Endothelial cell (in vitro differentiated cells): ENCODE results near the gene PML. TPM values are rescaled to one million over a fixed set of nuclear protein-coding genes. Genes with fewer than 3 reads are reported as not detected.

Experiments used
- DNase-seq: peaks from one replicate; pipeline ENCODE4 v3.0.0; 2021; ENCODE audit warnings: low spot score
- H3K27ac Mint-ChIP-seq: one replicate; pipeline ENCODE4 v1.8.0; 2021; ENCODE audit warnings: mixed read lengths, inconsistent platforms; ENCODE audit not compliant: unreplicated experiment
- H3K27me3 Mint-ChIP-seq: one replicate; pipeline ENCODE4 v1.8.0; 2021; ENCODE audit warnings: mild to moderate bottlenecking, moderate library complexity, mixed read lengths, inconsistent platforms; ENCODE audit not compliant: unreplicated experiment
- H3K36me3 Mint-ChIP-seq: one replicate; pipeline ENCODE4 v1.8.0; 2021; ENCODE audit warnings: mild to moderate bottlenecking, low read depth, mixed read lengths, inconsistent platforms; ENCODE audit not compliant: unreplicated experiment
- H3K4me1 Mint-ChIP-seq: one replicate; pipeline ENCODE4 v1.8.0; 2021; ENCODE audit warnings: mild to moderate bottlenecking, mixed read lengths, inconsistent platforms; ENCODE audit not compliant: unreplicated experiment
- H3K4me3 Mint-ChIP-seq: one replicate; pipeline ENCODE4 v1.8.0; 2021; ENCODE audit warnings: mild to moderate bottlenecking, mixed read lengths, inconsistent platforms; ENCODE audit not compliant: unreplicated experiment
- H3K9me3 Mint-ChIP-seq: one replicate; pipeline ENCODE4 v1.8.0; 2021; ENCODE audit warnings: mixed read lengths, inconsistent platforms; ENCODE audit not compliant: unreplicated experiment
- total RNA-seq: library from RNA; stranded (reverse); fragmentation: NEBNext Ultra II Directional; extraction: Animal tissue kit (Norgen Biotek cat#: 25700); gene quantifications from one replicate; pipeline ENCODE4 v1.2.1, GENCODE V29; 2021; ENCODE audit not compliant: unreplicated experiment
- TF ChIP-seq, protein P1 (sequence below): fragments of 200-600 bp; sonication (generic); IDR thresholded peaks from one replicate; pipeline ENCODE4 v1.5.0; 2021; ENCODE audit warnings: antibody characterized with exemption; ENCODE audit not compliant: unreplicated experiment

The PML gene
- total RNA-seq, 1 donor from 2014 or later, result 161 TPM

DNA sequence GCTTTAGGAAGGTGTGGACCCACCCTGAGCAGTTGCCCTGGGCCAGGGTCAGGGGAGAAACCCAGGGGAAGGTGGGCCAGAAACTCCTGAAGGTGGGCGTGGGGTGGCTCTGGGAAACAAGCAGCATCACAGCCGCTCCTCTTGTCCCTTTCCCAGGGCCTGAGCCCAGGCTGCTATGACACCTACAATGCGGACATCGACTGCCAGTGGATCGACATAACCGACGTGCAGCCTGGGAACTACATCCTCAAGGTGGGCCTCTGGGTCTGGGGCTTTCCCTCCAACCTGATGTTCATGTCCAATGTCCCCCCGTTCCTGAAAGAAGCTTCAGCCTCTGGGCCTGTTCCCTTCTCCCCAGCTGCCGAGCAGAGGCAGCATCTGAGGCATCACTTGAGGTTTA, 46.9 kb upstream of the PML start:
- H3K27ac Mint-ChIP-seq, result no peak overlapping the region

GRCh38 chr15:73948396-73948795, 46.1 kb upstream of the PML start:
- TF ChIP-seq, protein P1, sequence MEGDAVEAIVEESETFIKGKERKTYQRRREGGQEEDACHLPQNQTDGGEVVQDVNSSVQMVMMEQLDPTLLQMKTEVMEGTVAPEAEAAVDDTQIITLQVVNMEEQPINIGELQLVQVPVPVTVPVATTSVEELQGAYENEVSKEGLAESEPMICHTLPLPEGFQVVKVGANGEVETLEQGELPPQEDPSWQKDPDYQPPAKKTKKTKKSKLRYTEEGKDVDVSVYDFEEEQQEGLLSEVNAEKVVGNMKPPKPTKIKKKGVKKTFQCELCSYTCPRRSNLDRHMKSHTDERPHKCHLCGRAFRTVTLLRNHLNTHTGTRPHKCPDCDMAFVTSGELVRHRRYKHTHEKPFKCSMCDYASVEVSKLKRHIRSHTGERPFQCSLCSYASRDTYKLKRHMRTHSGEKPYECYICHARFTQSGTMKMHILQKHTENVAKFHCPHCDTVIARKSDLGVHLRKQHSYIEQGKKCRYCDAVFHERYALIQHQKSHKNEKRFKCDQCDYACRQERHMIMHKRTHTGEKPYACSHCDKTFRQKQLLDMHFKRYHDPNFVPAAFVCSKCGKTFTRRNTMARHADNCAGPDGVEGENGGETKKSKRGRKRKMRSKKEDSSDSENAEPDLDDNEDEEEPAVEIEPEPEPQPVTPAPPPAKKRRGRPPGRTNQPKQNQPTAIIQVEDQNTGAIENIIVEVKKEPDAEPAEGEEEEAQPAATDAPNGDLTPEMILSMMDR, result no peak
- no peak for DNase-seq
- H3K36me3 Mint-ChIP-seq, result peaks cover 39% of the 10 kb centered on the region
- no peaks in the 10 kb centered on the region for H3K9me3 Mint-ChIP-seq
- H3K27ac Mint-ChIP-seq, result no peak overlapping the region
- H3K4me3 Mint-ChIP-seq, result no peak overlapping the region
- H3K27me3 Mint-ChIP-seq, result peaks cover 10% of the 10 kb centered on the region
- peaks cover 29% of the 10 kb centered on the region for H3K4me1 Mint-ChIP-seq

More for the DNA sequence above, 46.9 kb upstream of the PML start:
- H3K9me3 Mint-ChIP-seq, result no peaks in the 10 kb centered on the region
- H3K36me3 Mint-ChIP-seq, result peaks cover 39% of the 10 kb centered on the region
- DNase-seq, result no peak
- peaks cover 10% of the 10 kb centered on the region for H3K27me3 Mint-ChIP-seq
- peak overlapping the region; percentile 67 for H3K4me3 Mint-ChIP-seq
- TF ChIP-seq, protein P1, result no peak
- peaks cover 34% of the 10 kb centered on the region for H3K4me1 Mint-ChIP-seq

DNA sequence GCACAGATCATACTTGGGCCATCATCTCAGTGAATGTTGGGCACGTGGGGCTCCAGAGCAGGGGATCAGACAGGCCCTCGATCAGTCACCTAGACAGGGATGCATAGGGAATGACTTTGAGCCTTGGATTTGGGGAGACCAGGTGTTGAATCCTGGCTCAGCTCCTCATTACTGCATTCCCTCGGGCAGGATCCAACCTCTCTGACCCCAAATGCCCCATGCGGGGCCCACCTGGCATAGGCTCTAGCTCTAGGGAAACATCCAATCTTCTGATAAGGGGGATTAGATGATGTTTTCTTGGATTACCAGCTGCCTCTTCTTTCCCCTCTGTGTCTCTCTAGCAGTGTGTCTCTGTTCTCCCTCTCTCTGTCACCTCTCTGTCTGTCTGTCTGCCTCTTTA, 45.5 kb upstream of the PML start:
- Mint-ChIP-seq H3K36me3 (peaks cover 39% of the 10 kb centered on the region), H3K27me3 (peaks cover 9% of the 10 kb centered on the region), H3K4me1 (peaks cover 26% of the 10 kb centered on the region), H3K9me3 (no peaks in the 10 kb centered on the region), H3K4me3 (no peak overlapping the region), H3K27ac (peak overlapping the region; percentile 16)
- TF ChIP-seq, protein P1, result no peak
- no peak for DNase-seq

- no peaks in the 10 kb centered on the region for H3K9me3 Mint-ChIP-seq
- H3K27ac Mint-ChIP-seq, result peak overlapping the region; percentile 16
- peaks cover 12% of the 10 kb centered on the region for H3K27me3 Mint-ChIP-seq
- no peak for DNase-seq
- peaks cover 39% of the 10 kb centered on the region for H3K36me3 Mint-ChIP-seq
- H3K4me1 Mint-ChIP-seq, result peaks cover 22% of the 10 kb centered on the region
- peak overlapping the region; percentile 39 for H3K4me3 Mint-ChIP-seq
- TF ChIP-seq, protein P1, result no peak
Observed at GRCh38 chr15:73949496-73949895, 45.0 kb upstream of the PML start.

DNA sequence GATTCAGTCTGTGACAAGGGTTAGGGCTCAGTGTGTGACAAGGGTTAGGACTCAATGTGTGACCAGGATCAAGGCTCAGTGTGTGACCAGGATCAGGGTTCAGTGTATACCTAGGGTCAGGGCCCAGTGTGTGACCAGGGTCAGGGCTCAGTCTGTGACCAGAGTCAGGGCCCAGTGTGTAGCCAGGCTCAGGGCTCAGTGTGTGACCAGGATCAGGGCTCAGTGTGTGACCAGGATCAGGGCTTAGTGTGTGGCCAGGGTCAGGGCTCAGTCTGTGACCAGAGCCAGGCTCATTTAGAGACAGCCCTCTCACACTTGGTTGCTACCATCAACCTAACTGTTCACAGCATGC, 44.1 kb upstream of the PML start:
- no peak for DNase-seq
- no peak overlapping the region for H3K4me3 Mint-ChIP-seq
- peaks cover 20% of the 10 kb centered on the region for H3K4me1 Mint-ChIP-seq
- TF ChIP-seq, protein P1, result no peak
- H3K36me3 Mint-ChIP-seq, result peaks cover 34% of the 10 kb centered on the region
- H3K9me3 Mint-ChIP-seq, result no peaks in the 10 kb centered on the region
- H3K27ac Mint-ChIP-seq, result peak overlapping the region; percentile 67
- peaks cover 12% of the 10 kb centered on the region for H3K27me3 Mint-ChIP-seq
